ENCODE results near the gene CGRRF1.

- TF ChIP-seq POLR2A (IDR thresholded peaks at IDR 0.05; ENCODE audit: low read length): no peak
- TF ChIP-seq GATA1 (IDR thresholded peaks at IDR 0.05; ENCODE audit: low read depth, low read length): no peak
Observed at GRCh38 chr14:54570631-54571415, 61.1 kb downstream of the CGRRF1 start.
